SH-SY5Y (cell line): ENCODE data around the gene HOXD13.

ENCODE experiments used
- GATA2 ChIP-seq: IDR thresholded peaks from 2 replicates; pipeline ENCODE4 v1.6.1; 2011; ENCODE audit warnings: mild to moderate bottlenecking, low read depth, low read length
- GATA3 ChIP-seq: IDR thresholded peaks from 2 replicates; pipeline ENCODE4 v1.6.1; 2011; ENCODE audit warnings: low read depth, mild to moderate bottlenecking, low read length, moderate library complexity

DNA sequence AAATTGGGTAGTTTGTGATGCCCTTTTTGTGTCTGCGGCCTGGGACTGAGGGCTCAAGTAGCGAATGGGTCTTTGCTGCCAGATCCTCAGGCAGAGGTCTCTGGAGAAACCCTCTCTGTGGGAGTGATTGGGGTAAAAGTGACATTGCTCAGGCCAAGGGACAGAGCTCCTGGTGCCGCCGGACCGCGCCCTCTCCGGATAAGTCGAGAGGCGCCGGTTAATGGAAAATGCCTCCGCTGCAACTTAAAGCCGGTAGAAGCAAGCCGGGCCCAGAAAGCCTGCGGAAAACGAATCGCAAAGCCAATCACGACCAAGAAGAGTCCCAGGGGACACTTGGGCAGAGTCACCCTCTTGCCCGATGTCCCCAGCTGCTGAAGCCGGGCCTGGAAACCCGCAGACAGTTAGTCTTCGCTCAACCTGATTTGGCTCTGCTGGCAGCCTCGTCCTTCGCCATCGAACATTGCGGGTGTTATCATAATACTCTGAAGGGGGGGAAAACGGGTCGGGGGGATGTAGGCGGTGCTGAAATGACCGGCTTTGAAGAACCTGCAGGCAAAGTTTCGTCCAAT is 6.7 kb downstream of the HOXD13 start:
- no peak for TF ChIP-seq GATA3
- TF ChIP-seq GATA2, result no peak
